GM23338 (cell line): ENCODE results near the gene ENOX2. TPM values are rescaled to one million over a fixed set of nuclear protein-coding genes. Genes with fewer than 3 reads are reported as not detected.

Experiments used
- ATAC-seq: fragments of 200-7000 bp; cut with Tn5 transposase; 3 replicates; pipeline ENCODE4 v1.9.1; 2020
- DNase-seq: peaks from one replicate; pipeline ENCODE4 v3.0.0-alpha.2; 2015; ENCODE audit warnings: low spot score
- H2AFZ ChIP-seq: fragments of 200-600 bp; sonication (generic); 2 replicates; pipeline ENCODE4 v1.8.0; 2016; ENCODE audit warnings: antibody characterized with exemption, mild to moderate bottlenecking, moderate library complexity
- H3F3A ChIP-seq: fragments of 200-600 bp; sonication (generic); replicated peaks from 2 replicates; pipeline ENCODE4 v1.8.0; 2017; ENCODE audit warnings: antibody characterized with exemption, mixed run types, low read depth
- H3K27ac ChIP-seq: fragments of 200-600 bp; sonication (generic); 2 replicates; pipeline ENCODE4 v1.6.1; 2016; ENCODE audit warnings: low read depth
- H3K27me3 ChIP-seq: fragments of 200-600 bp; sonication (generic); 2 replicates; pipeline ENCODE4 v1.8.0; 2016; ENCODE audit warnings: mild to moderate bottlenecking, mixed run types, moderate library complexity; ENCODE audit not compliant: insufficient read depth
- H3K36me3 ChIP-seq: fragments of 200-600 bp; sonication (generic); 2 replicates; pipeline ENCODE4 v1.8.0; 2016; ENCODE audit warnings: mild to moderate bottlenecking; ENCODE audit not compliant: insufficient read depth
- H3K4me1 ChIP-seq: fragments of 200-600 bp; sonication (generic); 2 replicates; pipeline ENCODE4 v1.8.0; 2016; ENCODE audit warnings: mild to moderate bottlenecking, moderate library complexity; ENCODE audit not compliant: insufficient read depth
- H3K4me2 ChIP-seq: fragments of 200-600 bp; sonication (generic); 2 replicates; pipeline ENCODE4 v1.7.1; 2017; ENCODE audit warnings: mixed run types
- H3K4me3 ChIP-seq: fragments of 200-600 bp; sonication (generic); 2 replicates; pipeline ENCODE4 v1.6.1; 2016; ENCODE audit warnings: mixed run types
- H3K79me2 ChIP-seq: fragments of 200-600 bp; sonication (generic); replicated peaks from 2 replicates; pipeline ENCODE4 v1.8.0; 2017; ENCODE audit warnings: mild to moderate bottlenecking; ENCODE audit not compliant: insufficient read depth
- H3K9me2 ChIP-seq: fragments of 200-600 bp; sonication (generic); 2 replicates; pipeline ENCODE4 v1.8.0; 2017; ENCODE audit not compliant: insufficient read depth
- H4K20me1 ChIP-seq: fragments of 200-600 bp; sonication (generic); replicated peaks from 2 replicates; pipeline ENCODE4 v1.8.0; 2017; ENCODE audit warnings: mild to moderate bottlenecking; ENCODE audit not compliant: insufficient read depth
- H3K27ac Mint-ChIP-seq: 2 replicates; pipeline ENCODE4 v1.8.0; 2020; ENCODE audit warnings: inconsistent platforms, mild to moderate bottlenecking, moderate library complexity, mixed read lengths
- H3K27me3 Mint-ChIP-seq: 3 replicates; pipeline ENCODE4 v1.8.0; 2022; ENCODE audit warnings: low read depth, mild to moderate bottlenecking, moderate library complexity, mixed read lengths, inconsistent platforms; ENCODE audit not compliant: insufficient read depth, poor library complexity
- H3K36me3 Mint-ChIP-seq: 3 replicates; pipeline ENCODE4 v1.8.0; 2021; ENCODE audit warnings: low read depth, mild to moderate bottlenecking, inconsistent platforms, moderate library complexity, mixed read lengths
- H3K4me1 Mint-ChIP-seq: 3 replicates; pipeline ENCODE4 v1.8.0; 2020; ENCODE audit warnings: mild to moderate bottlenecking, inconsistent platforms, mixed read lengths
- H3K4me3 Mint-ChIP-seq: 3 replicates; pipeline ENCODE4 v1.8.0; 2021; ENCODE audit warnings: moderate library complexity, mild to moderate bottlenecking, inconsistent platforms, mixed read lengths
- H3K9me3 Mint-ChIP-seq: 3 replicates; pipeline ENCODE4 v1.8.0; 2020; ENCODE audit warnings: moderate library complexity, mild to moderate bottlenecking, inconsistent platforms, mixed read lengths
- CREB1 ChIP-seq: fragments of 250-450 bp; sonication (Bioruptor Pico); IDR thresholded peaks from 2 replicates; pipeline ENCODE4 v1.5.0; 2020; ENCODE audit warnings: low read depth, mild to moderate bottlenecking, moderate library complexity
- CTCF ChIP-seq, 2 experiments: fragments of 200-600 bp in 1 of 2; sonication (generic) in 1 of 2; conservative IDR thresholded peaks; 2 replicates each; pipeline versions ENCODE4 v1.5.1 to v1.6.1; 2016 to 2017; ENCODE audit warnings: antibody characterized with exemption in 2 of 2, low read depth in 2 of 2, mild to moderate bottlenecking in 2 of 2, moderate library complexity in 1 of 2
- ETS1 ChIP-seq: IDR thresholded peaks from 2 replicates; pipeline ENCODE4 v1.6.1; 2016; ENCODE audit warnings: antibody characterized with exemption
- EZH2 ChIP-seq: fragments of 200-600 bp; sonication (generic); IDR thresholded peaks from one replicate; pipeline ENCODE4 v1.8.0; 2017; ENCODE audit warnings: antibody characterized with exemption, mild to moderate bottlenecking, low read depth; ENCODE audit not compliant: unreplicated experiment
- EZH2phosphoT487 ChIP-seq: fragments of 200-600 bp; sonication (generic); IDR thresholded peaks from one replicate; pipeline ENCODE4 v1.8.1; 2018; ENCODE audit warnings: antibody characterized with exemption; ENCODE audit not compliant: unreplicated experiment
- JUNB ChIP-seq: IDR thresholded peaks from one replicate; pipeline ENCODE4 v1.6.1; 2016; ENCODE audit warnings: antibody characterized with exemption; ENCODE audit not compliant: unreplicated experiment
- NANOG ChIP-seq: IDR thresholded peaks from 2 replicates; pipeline ENCODE4 v1.6.1; 2016; ENCODE audit warnings: antibody characterized with exemption, borderline replicate concordance
- POLR2AphosphoS5 ChIP-seq: IDR thresholded peaks from 2 replicates; pipeline ENCODE4 v1.6.1; 2016; ENCODE audit warnings: antibody characterized with exemption, low read depth
- STAT1 ChIP-seq: IDR thresholded peaks from one replicate; pipeline ENCODE4 v1.6.1; 2016; ENCODE audit warnings: antibody characterized with exemption; ENCODE audit not compliant: unreplicated experiment
- ZNF114 ChIP-seq: fragments of 250-450 bp; sonication (Bioruptor Pico); IDR thresholded peaks from 2 replicates; pipeline ENCODE4 v1.5.0; 2020; ENCODE audit warnings: mild to moderate bottlenecking, moderate library complexity
- ZNF331 ChIP-seq: fragments of 250-450 bp; sonication (Bioruptor Pico); IDR thresholded peaks from 2 replicates; pipeline ENCODE4 v1.5.0; 2020; ENCODE audit warnings: low read depth, mild to moderate bottlenecking, moderate library complexity
- ZNF462 ChIP-seq: fragments of 250-450 bp; sonication (Bioruptor Pico); IDR thresholded peaks from 2 replicates; pipeline ENCODE4 v1.5.0; 2020; ENCODE audit warnings: mild to moderate bottlenecking, moderate library complexity
- polyA plus RNA-seq: library from polyadenylated mRNA; unstranded; fragments of >200 nt; fragmentation: Nextera tagmentation; extraction: Ambion mirVana; gene quantifications from 2 replicates; pipeline ENCODE4 v1.2.1, GENCODE V29; 2016
- total RNA-seq: library from RNA; depleted of rRNA; stranded (reverse); fragments of >200 nt; shearing (Covaris generic); gene quantifications from 2 replicates; pipeline ENCODE4 v1.2.3, GENCODE V29; 2014
- TF ChIP-seq, protein P1 (sequence below): IDR thresholded peaks from one replicate; pipeline ENCODE4 v1.6.1; 2018; ENCODE audit warnings: antibody characterized with exemption; ENCODE audit not compliant: unreplicated experiment

Gene ENOX2
- total and polyA plus RNA-seq, 2 experiments from 2014 or later, result 9.6 to 11.2 TPM

GRCh38 chrX:130944230-130944629 lies 41.2 kb upstream of the ENOX2 start:
- Mint-ChIP-seq H3K9me3 (no peaks in the 10 kb centered on the region), H3K27me3 (no peaks in the 10 kb centered on the region), H3K4me3 (no peak overlapping the region), H3K4me1 (no peaks in the 10 kb centered on the region), H3K36me3 (no peaks in the 10 kb centered on the region), H3K27ac (no peak overlapping the region)
- Histone ChIP-seq H2AFZ (no peak overlapping the region), H4K20me1 (no peaks in the 10 kb centered on the region), H3F3A (no peaks in the 10 kb centered on the region), H3K36me3 (no peaks in the 10 kb centered on the region), H3K4me1 (no peaks in the 10 kb centered on the region), H3K4me3 (no peak overlapping the region), H3K9me2 (no peaks in the 10 kb centered on the region), H3K27me3 (no peaks in the 10 kb centered on the region), H3K4me2 (no peak overlapping the region), H3K27ac (no peak overlapping the region), H3K79me2 (no peaks in the 10 kb centered on the region)
- ATAC-seq, result no peak
- no peak for DNase-seq
- TF ChIP-seq STAT1, result no peak
- TF ChIP-seq EZH2, result no peak
- no peak for TF ChIP-seq CTCF (conservative IDR thresholded peaks at IDR 0.05; ENCODE audit: low read depth in 2 of 2)
- no peak for TF ChIP-seq ZNF462 (CRISPR knock-in tag)
- no peak for TF ChIP-seq EZH2phosphoT487
- TF ChIP-seq JUNB, result no peak
- TF ChIP-seq ZNF331 (CRISPR knock-in tag), result no peak
- no peak for TF ChIP-seq ZNF114 (CRISPR knock-in tag)
- TF ChIP-seq POLR2AphosphoS5, result no peak
- no peak for TF ChIP-seq CREB1 (CRISPR knock-in tag)
- no peak for TF ChIP-seq ETS1
- TF ChIP-seq NANOG, result no peak
- TF ChIP-seq, protein P1, sequence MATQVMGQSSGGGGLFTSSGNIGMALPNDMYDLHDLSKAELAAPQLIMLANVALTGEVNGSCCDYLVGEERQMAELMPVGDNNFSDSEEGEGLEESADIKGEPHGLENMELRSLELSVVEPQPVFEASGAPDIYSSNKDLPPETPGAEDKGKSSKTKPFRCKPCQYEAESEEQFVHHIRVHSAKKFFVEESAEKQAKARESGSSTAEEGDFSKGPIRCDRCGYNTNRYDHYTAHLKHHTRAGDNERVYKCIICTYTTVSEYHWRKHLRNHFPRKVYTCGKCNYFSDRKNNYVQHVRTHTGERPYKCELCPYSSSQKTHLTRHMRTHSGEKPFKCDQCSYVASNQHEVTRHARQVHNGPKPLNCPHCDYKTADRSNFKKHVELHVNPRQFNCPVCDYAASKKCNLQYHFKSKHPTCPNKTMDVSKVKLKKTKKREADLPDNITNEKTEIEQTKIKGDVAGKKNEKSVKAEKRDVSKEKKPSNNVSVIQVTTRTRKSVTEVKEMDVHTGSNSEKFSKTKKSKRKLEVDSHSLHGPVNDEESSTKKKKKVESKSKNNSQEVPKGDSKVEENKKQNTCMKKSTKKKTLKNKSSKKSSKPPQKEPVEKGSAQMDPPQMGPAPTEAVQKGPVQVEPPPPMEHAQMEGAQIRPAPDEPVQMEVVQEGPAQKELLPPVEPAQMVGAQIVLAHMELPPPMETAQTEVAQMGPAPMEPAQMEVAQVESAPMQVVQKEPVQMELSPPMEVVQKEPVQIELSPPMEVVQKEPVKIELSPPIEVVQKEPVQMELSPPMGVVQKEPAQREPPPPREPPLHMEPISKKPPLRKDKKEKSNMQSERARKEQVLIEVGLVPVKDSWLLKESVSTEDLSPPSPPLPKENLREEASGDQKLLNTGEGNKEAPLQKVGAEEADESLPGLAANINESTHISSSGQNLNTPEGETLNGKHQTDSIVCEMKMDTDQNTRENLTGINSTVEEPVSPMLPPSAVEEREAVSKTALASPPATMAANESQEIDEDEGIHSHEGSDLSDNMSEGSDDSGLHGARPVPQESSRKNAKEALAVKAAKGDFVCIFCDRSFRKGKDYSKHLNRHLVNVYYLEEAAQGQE, result no peak
